ENCODE measurements around the gene TBC1D8.
A peak's percentile ranks its signal among the peaks of the same experiment; 100 is the strongest.
"Not testable (repeated sequence)": the region's sequence is repeated elsewhere in the genome, so short reads cannot be mapped to it uniquely, and the experiment has no call there.

TBC1D8 gene

GRCh38 chr2:101151146-101151858, at the start of gene TBC1D8:
Gene TBC1D8, minus strand, starts transcription at chr2:101151382. Its CDS starts 129 bp downstream, at chr2:101151253.
- peak; percentile 83 for DNase-seq

GRCh38 chr2:101200676-101201075, 49.5 kb upstream of the TBC1D8 start:
- DNase-seq: peak; percentile 25

- peak; percentile 84 for DNase-seq
These were observed 48.1 kb upstream of the TBC1D8 start for GRCh38 chr2:101199251-101199791.

- DNase-seq: no peak
These were observed 46.6 kb upstream of the TBC1D8 start for GRCh38 chr2:101197814-101198213.

- no peak for DNase-seq
These were observed 46.1 kb upstream of the TBC1D8 start for GRCh38 chr2:101197215-101197745.

GRCh38 chr2:101195871-101196661, 44.9 kb upstream of the TBC1D8 start:
- DNase-seq: no peak

- DNase-seq: no peak
These were observed 41.9 kb upstream of the TBC1D8 start for GRCh38 chr2:101193033-101193626.

- no peak for DNase-seq
These were observed 39.8 kb upstream of the TBC1D8 start for GRCh38 chr2:101190747-101191516.

- peak; percentile 31 for DNase-seq
These were observed 37.7 kb upstream of the TBC1D8 start for GRCh38 chr2:101188683-101189405.

- no peak for DNase-seq
These were observed 35.9 kb upstream of the TBC1D8 start for GRCh38 chr2:101187131-101187530.

- DNase-seq: no peak
These were observed 34.5 kb upstream of the TBC1D8 start for GRCh38 chr2:101185656-101186055.

GRCh38 chr2:101185085-101185484, 33.9 kb upstream of the TBC1D8 start:
- no peak for DNase-seq

GRCh38 chr2:101179982-101180381, 28.8 kb upstream of the TBC1D8 start:
- DNase-seq: no peak

GRCh38 chr2:101176803-101177202, 25.6 kb upstream of the TBC1D8 start:
- DNase-seq: no peak

GRCh38 chr2:101175991-101176390, 24.8 kb upstream of the TBC1D8 start:
- no peak for DNase-seq

- no peak for DNase-seq
These were observed 22.6 kb upstream of the TBC1D8 start for GRCh38 chr2:101173707-101174295.

GRCh38 chr2:101169822-101170221, 18.6 kb upstream of the TBC1D8 start:
- DNase-seq: not testable (repeated sequence)

GRCh38 chr2:101168706-101169105, 17.5 kb upstream of the TBC1D8 start:
- no peak for DNase-seq

- DNase-seq: not testable (repeated sequence)
These were observed 16.4 kb upstream of the TBC1D8 start for GRCh38 chr2:101167532-101167931.

- DNase-seq: no peak
These were observed 12.8 kb upstream of the TBC1D8 start for GRCh38 chr2:101164021-101164420.

Data from fibroblast of skin of right quadriceps (primary cell).